ENCODE measurements around the gene FRYL. TPM values are rescaled to one million over a fixed set of nuclear protein-coding genes. Genes with fewer than 3 reads are reported as not detected.

Gene FRYL
- total RNA-seq, 1 experiment from 2014 or later = 47.7 TPM

DNA sequence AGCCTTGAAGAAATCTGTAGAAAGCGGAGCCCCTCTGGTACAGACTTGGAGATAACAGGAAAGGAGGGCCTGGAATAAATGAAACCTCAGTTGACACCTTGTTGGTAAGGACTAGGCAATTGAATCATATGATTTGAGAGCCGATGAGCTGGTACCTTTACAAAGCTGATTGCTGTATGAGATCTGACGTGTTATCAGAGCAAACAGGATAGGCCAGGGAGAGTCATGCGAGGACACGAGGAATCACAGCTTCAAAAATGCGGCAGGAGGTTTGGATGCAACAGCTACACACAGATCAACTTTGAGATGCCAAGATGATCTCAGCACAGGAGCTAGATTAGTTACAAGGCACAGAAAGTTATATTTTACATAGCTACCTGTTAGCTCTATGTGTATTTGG lies 304.3 kb downstream of the FRYL start:
- ChIA-PET POLR2A (no interaction called here), CTCF (no interaction called here), RAD21 (ENCODE audit: low non-redundant PET in 1 of 2, low total read pairs in 2 of 2, uncharacterized antibody in 2 of 2, unreplicated experiment in 2 of 2) (no interaction called here)
- no peaks in the 10 kb centered on the region for H4K20me1 ChIP-seq (ENCODE audit: insufficient read depth)
- no peaks in the 10 kb centered on the region for H3K4me1 ChIP-seq (ENCODE audit: control insufficient read depth in 1 of 2, insufficient read depth in 2 of 2, low read length in 2 of 2)
- BruUV-seq (replicated peaks) = no TSS peak
- DNase-seq (ENCODE audit: low read depth, low spot score) (no peak), ATAC-seq (no peak)
- H3K36me3 ChIP-seq (ENCODE audit: control insufficient read depth in 1 of 2, insufficient read depth in 2 of 2, low read length in 2 of 2) = no peaks in the 10 kb centered on the region
- no peak overlapping the region for H3K4me2 ChIP-seq (ENCODE audit: low read length)
- no peaks in the 10 kb centered on the region for H3K79me2 ChIP-seq (ENCODE audit: insufficient read depth, low read length)
- H2AFZ ChIP-seq (ENCODE audit: low read depth, low read length, poor library complexity, severe bottlenecking) = no peak overlapping the region
- intact Hi-C loops (cut with micrococcal nuclease) = no loop called here
- no peaks in the 10 kb centered on the region for H3K9me3 ChIP-seq (ENCODE audit: control insufficient read depth in 1 of 2, insufficient read depth in 1 of 2, low read depth in 1 of 2, low read length in 2 of 2)
- H3K4me3 ChIP-seq (replicated peaks in 1 of 2; ENCODE audit: low read depth in 1 of 2, low read length in 2 of 2) = no peak overlapping the region
- no peaks in the 10 kb centered on the region for H3K27me3 ChIP-seq (ENCODE audit: insufficient read depth, low read length)
- H3K9ac ChIP-seq (ENCODE audit: low read length) = no peak overlapping the region
- H3K27ac ChIP-seq (ENCODE audit: low read depth, low read length) = no peak overlapping the region
- no peaks in the 10 kb centered on the region for H3K9me2 ChIP-seq (ENCODE audit: insufficient read depth)
- TF ChIP-seq TCF7L2 (IDR thresholded peaks at IDR 0.05; ENCODE audit: borderline replicate concordance, extremely low read depth, insufficient read depth, insufficient read length) (no peak), JUND (IDR thresholded peaks at IDR 0.05) (no peak), POLR2A (IDR thresholded peaks at IDR 0.05; ENCODE audit: borderline replicate concordance, extremely low read depth, insufficient read depth, insufficient read length) (no peak), ELF1 (IDR thresholded peaks at IDR 0.05; ENCODE audit: borderline replicate concordance, low read depth) (no peak), ZFX (IDR thresholded peaks at IDR 0.05) (no peak), EGR1 (IDR thresholded peaks at IDR 0.05; ENCODE audit: low read depth) (no peak), FOSL1 (IDR thresholded peaks at IDR 0.05; ENCODE audit: low read depth) (no peak), SP1 (IDR thresholded peaks at IDR 0.05; ENCODE audit: low read depth) (no peak), EZH2 (IDR thresholded peaks at IDR 0.05) (no peak), CEBPB (IDR thresholded peaks at IDR 0.05; ENCODE audit: low read depth) (no peak), POLR2AphosphoS5 (IDR thresholded peaks at IDR 0.05; ENCODE audit: low read depth, low read length) (no peak), CBX3 (IDR thresholded peaks at IDR 0.05; ENCODE audit: low read depth) (no peak), ZNF274 (IDR thresholded peaks at IDR 0.05; ENCODE audit: low read depth, low read length) (no peak), RAD21 (IDR thresholded peaks at IDR 0.05; ENCODE audit: low read depth) (no peak), SRF (IDR thresholded peaks at IDR 0.05; ENCODE audit: low read depth) (no peak)
- TF ChIP-seq, protein P1, sequence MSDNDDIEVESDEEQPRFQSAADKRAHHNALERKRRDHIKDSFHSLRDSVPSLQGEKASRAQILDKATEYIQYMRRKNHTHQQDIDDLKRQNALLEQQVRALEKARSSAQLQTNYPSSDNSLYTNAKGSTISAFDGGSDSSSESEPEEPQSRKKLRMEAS (IDR thresholded peaks at IDR 0.05) = no peak
- TF ChIP-seq, protein P2, sequence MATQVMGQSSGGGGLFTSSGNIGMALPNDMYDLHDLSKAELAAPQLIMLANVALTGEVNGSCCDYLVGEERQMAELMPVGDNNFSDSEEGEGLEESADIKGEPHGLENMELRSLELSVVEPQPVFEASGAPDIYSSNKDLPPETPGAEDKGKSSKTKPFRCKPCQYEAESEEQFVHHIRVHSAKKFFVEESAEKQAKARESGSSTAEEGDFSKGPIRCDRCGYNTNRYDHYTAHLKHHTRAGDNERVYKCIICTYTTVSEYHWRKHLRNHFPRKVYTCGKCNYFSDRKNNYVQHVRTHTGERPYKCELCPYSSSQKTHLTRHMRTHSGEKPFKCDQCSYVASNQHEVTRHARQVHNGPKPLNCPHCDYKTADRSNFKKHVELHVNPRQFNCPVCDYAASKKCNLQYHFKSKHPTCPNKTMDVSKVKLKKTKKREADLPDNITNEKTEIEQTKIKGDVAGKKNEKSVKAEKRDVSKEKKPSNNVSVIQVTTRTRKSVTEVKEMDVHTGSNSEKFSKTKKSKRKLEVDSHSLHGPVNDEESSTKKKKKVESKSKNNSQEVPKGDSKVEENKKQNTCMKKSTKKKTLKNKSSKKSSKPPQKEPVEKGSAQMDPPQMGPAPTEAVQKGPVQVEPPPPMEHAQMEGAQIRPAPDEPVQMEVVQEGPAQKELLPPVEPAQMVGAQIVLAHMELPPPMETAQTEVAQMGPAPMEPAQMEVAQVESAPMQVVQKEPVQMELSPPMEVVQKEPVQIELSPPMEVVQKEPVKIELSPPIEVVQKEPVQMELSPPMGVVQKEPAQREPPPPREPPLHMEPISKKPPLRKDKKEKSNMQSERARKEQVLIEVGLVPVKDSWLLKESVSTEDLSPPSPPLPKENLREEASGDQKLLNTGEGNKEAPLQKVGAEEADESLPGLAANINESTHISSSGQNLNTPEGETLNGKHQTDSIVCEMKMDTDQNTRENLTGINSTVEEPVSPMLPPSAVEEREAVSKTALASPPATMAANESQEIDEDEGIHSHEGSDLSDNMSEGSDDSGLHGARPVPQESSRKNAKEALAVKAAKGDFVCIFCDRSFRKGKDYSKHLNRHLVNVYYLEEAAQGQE (IDR thresholded peaks at IDR 0.05; ENCODE audit: low read depth) = no peak
- TF ChIP-seq, protein P3, sequence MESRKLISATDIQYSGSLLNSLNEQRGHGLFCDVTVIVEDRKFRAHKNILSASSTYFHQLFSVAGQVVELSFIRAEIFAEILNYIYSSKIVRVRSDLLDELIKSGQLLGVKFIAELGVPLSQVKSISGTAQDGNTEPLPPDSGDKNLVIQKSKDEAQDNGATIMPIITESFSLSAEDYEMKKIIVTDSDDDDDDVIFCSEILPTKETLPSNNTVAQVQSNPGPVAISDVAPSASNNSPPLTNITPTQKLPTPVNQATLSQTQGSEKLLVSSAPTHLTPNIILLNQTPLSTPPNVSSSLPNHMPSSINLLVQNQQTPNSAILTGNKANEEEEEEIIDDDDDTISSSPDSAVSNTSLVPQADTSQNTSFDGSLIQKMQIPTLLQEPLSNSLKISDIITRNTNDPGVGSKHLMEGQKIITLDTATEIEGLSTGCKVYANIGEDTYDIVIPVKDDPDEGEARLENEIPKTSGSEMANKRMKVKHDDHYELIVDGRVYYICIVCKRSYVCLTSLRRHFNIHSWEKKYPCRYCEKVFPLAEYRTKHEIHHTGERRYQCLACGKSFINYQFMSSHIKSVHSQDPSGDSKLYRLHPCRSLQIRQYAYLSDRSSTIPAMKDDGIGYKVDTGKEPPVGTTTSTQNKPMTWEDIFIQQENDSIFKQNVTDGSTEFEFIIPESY (IDR thresholded peaks at IDR 0.05; ENCODE audit: extremely low read depth, insufficient replicate concordance, low read length) = no peak
- TF ChIP-seq, protein P4, sequence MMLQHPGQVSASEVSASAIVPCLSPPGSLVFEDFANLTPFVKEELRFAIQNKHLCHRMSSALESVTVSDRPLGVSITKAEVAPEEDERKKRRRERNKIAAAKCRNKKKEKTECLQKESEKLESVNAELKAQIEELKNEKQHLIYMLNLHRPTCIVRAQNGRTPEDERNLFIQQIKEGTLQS (IDR thresholded peaks at IDR 0.05) = no peak

All from HCT116 (cell line).